Activated effector memory CD4-positive, alpha-beta T cell treated with anti-CD3 and anti-CD28 coated beads, Interleukin-2, amount 50 U/mL, for 16 hours (primary cell): Measurements from ENCODE around the gene IRX2.

Source experiments
- DNase-seq: peaks from one replicate; pipeline ENCODE4 v3.0.0-alpha.2; 2020

IRX2 gene

GRCh38 chr5:2740051-2740875 lies 11.2 kb downstream of the IRX2 start:
- DNase-seq: no peak

- no peak for DNase-seq
Measured at GRCh38 chr5:2739360-2740050, 12.0 kb downstream of the IRX2 start.

- no peak for DNase-seq
Measured at GRCh38 chr5:2738700-2739359, 12.6 kb downstream of the IRX2 start.

GRCh38 chr5:2738156-2738699 lies 13.2 kb downstream of the IRX2 start:
- no peak for DNase-seq

GRCh38 chr5:2737273-2738155 lies 14.0 kb downstream of the IRX2 start:
- DNase-seq: no peak

- no peak for DNase-seq
Measured at GRCh38 chr5:2736872-2737271, 14.6 kb downstream of the IRX2 start.

- DNase-seq: no peak
Measured at GRCh38 chr5:2735996-2736395, 15.5 kb downstream of the IRX2 start.

- DNase-seq: no peak
Measured at GRCh38 chr5:2732850-2733249, 18.6 kb downstream of the IRX2 start.

GRCh38 chr5:2732004-2732403 lies 19.5 kb downstream of the IRX2 start:
- DNase-seq: no peak

GRCh38 chr5:2729189-2729588 lies 22.3 kb downstream of the IRX2 start:
- DNase-seq: no peak

GRCh38 chr5:2727550-2727949 lies 23.9 kb downstream of the IRX2 start:
- DNase-seq: no peak

GRCh38 chr5:2725980-2726765 lies 25.3 kb downstream of the IRX2 start:
- DNase-seq: no peak

- DNase-seq: no peak
Measured at GRCh38 chr5:2724831-2725230, 26.6 kb downstream of the IRX2 start.

- no peak for DNase-seq
Measured at GRCh38 chr5:2724031-2724581, 27.4 kb downstream of the IRX2 start.

GRCh38 chr5:2722901-2723300 lies 28.6 kb downstream of the IRX2 start:
- DNase-seq: no peak

GRCh38 chr5:2721385-2722138 lies 29.9 kb downstream of the IRX2 start:
- DNase-seq: no peak

- DNase-seq: no peak
Measured at GRCh38 chr5:2719332-2719731, 32.1 kb downstream of the IRX2 start.

- no peak for DNase-seq
Measured at GRCh38 chr5:2718115-2718514, 33.4 kb downstream of the IRX2 start.

GRCh38 chr5:2715856-2716255 lies 35.6 kb downstream of the IRX2 start:
- no peak for DNase-seq

- DNase-seq: no peak
Measured at GRCh38 chr5:2714805-2715204, 36.7 kb downstream of the IRX2 start.

- no peak for DNase-seq
Measured at GRCh38 chr5:2714026-2714425, 37.5 kb downstream of the IRX2 start.
